Nephron (organoid): ENCODE results near the gene RPUSD3.

Source experiments
- H3K27ac Mint-ChIP-seq, 3 experiments: 2 replicates each; pipeline ENCODE4 v1.8.0; 2020; ENCODE audit warnings: mixed read lengths in 3 of 3, mild to moderate bottlenecking in 2 of 3, moderate library complexity in 1 of 3
- H3K27me3 Mint-ChIP-seq: 2 replicates; pipeline ENCODE4 v1.8.0; 2021; ENCODE audit warnings: low read depth, mild to moderate bottlenecking, moderate library complexity, mixed read lengths
- H3K36me3 Mint-ChIP-seq: 2 replicates; pipeline ENCODE4 v1.8.0; 2020; ENCODE audit warnings: low read depth, mixed read lengths
- H3K4me1 Mint-ChIP-seq: 2 replicates; pipeline ENCODE4 v1.8.0; 2020; ENCODE audit warnings: mixed read lengths
- H3K4me3 Mint-ChIP-seq, 3 experiments: 2 replicates each; pipeline ENCODE4 v1.8.0; 2020; ENCODE audit warnings: mild to moderate bottlenecking in 3 of 3, mixed read lengths in 3 of 3, moderate library complexity in 2 of 3
- H3K9me3 Mint-ChIP-seq: 2 replicates; pipeline ENCODE4 v1.8.0; 2020; ENCODE audit warnings: mixed read lengths
- TF ChIP-seq, protein P1 (sequence below), 3 experiments: fragments of 200-600 bp; sonication (generic); IDR thresholded peaks; one replicate each; pipeline ENCODE4 v1.5.0; 2021; ENCODE audit warnings: antibody characterized with exemption in 3 of 3; ENCODE audit not compliant: unreplicated experiment in 3 of 3

Gene RPUSD3

DNA sequence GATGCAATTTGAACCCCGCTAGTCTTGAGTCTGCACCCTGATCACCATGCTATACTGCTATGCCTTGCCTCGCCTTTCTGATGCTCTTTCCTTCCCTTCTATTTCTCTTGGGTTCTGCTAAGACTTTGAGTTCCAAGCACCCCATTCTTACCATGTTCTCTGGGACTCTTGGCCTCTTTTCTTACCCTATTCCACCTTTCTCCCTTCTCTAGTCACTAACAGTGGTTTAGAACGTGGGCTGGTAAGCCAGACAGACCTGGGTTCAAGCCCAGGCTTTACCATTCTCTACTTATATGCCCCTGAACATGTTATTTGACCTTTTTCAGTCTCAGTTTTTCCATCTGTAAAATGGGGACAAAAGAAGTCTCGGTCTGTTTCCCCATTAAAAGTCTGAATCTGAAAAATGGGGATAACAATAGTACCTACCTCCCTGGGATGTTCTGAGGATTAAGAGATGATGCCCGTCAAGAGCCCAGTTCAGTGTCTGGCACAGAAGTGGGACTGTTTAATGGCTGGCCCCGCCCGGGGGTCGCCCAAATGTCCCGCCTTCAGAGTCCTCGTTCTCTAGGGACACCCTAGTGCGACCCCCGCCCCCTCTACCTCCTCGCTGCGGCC, 51.9 kb downstream of the RPUSD3 start:
- TF ChIP-seq, protein P1, sequence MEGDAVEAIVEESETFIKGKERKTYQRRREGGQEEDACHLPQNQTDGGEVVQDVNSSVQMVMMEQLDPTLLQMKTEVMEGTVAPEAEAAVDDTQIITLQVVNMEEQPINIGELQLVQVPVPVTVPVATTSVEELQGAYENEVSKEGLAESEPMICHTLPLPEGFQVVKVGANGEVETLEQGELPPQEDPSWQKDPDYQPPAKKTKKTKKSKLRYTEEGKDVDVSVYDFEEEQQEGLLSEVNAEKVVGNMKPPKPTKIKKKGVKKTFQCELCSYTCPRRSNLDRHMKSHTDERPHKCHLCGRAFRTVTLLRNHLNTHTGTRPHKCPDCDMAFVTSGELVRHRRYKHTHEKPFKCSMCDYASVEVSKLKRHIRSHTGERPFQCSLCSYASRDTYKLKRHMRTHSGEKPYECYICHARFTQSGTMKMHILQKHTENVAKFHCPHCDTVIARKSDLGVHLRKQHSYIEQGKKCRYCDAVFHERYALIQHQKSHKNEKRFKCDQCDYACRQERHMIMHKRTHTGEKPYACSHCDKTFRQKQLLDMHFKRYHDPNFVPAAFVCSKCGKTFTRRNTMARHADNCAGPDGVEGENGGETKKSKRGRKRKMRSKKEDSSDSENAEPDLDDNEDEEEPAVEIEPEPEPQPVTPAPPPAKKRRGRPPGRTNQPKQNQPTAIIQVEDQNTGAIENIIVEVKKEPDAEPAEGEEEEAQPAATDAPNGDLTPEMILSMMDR (IDR thresholded peaks at IDR 0.05; ENCODE audit: unreplicated experiment in 3 of 3): no peak
- H3K4me3 Mint-ChIP-seq: peak overlapping the region; percentile 95 to 98 (median 98)
- peak overlapping the region; percentile 100 for H3K27ac Mint-ChIP-seq
- H3K4me1 Mint-ChIP-seq: peaks cover 28% of the 10 kb centered on the region
- H3K36me3 Mint-ChIP-seq: peaks cover 36% of the 10 kb centered on the region
- no peaks in the 10 kb centered on the region for H3K27me3 Mint-ChIP-seq
- no peaks in the 10 kb centered on the region for H3K9me3 Mint-ChIP-seq

DNA sequence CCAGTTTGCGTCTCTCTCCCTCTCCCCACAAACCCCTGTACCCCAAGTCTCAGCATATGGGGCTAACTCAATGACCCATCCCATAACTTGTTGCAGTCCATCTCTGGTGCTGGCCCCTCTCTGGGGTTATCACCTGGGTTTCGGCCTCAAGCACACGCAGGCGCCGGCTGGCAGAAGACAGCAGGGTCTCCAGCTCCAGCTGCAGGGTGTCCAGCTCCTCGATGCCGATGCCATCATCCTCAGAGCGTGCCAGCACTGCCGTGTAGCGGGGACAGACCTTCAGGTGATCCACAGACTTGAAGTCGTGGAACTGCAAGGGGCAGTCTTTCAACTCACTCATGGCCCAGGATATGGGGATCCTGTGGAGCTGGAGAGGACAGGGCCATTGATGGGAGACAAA, 52.7 kb downstream of the RPUSD3 start:
- H3K4me3 Mint-ChIP-seq: peak overlapping the region; percentile 95 to 98 (median 98)
- no peaks in the 10 kb centered on the region for H3K27me3 Mint-ChIP-seq
- no peaks in the 10 kb centered on the region for H3K9me3 Mint-ChIP-seq

More for the DNA sequence above, 52.7 kb downstream of the RPUSD3 start:
- Mint-ChIP-seq H3K36me3 (peaks cover 43% of the 10 kb centered on the region), H3K4me1 (peaks cover 28% of the 10 kb centered on the region), H3K27ac (peak overlapping the region; percentile 100)
- TF ChIP-seq, protein P1 (IDR thresholded peaks at IDR 0.05; ENCODE audit: unreplicated experiment in 3 of 3): no peak
